Measurements from ENCODE around the gene ACO2.
"Not testable (repeated sequence)": the region's sequence is repeated elsewhere in the genome, so short reads cannot be mapped to it uniquely, and the experiment has no call there.

The ACO2 gene

DNA sequence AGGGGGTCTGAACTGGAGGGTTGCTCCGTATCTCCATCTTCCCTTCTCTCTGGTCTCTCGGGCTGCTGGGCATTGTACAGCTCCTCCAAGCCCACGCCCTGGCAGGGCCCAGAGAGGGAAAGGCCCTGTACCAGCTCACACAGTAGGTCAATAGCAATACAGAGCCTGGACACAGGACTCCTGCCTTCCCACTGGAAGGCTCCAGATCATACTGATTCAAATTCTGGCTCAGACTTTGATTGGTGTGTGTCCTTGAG is 98.5 kb downstream of the ACO2 start:
- no peak overlapping the region for H3K27ac ChIP-seq (ENCODE audit: low read depth, low read length)
- no peak overlapping the region for H3K4me2 ChIP-seq (ENCODE audit: low read length)
- H3K14ac ChIP-seq (ENCODE audit: low read length), result no peak overlapping the region
- no peak overlapping the region for H2AFZ ChIP-seq (ENCODE audit: insufficient read depth, low read length, poor library complexity)
- no peak overlapping the region for H2AK5ac ChIP-seq (ENCODE audit: low read length)
- H3K23ac ChIP-seq (ENCODE audit: low read length), result no peak overlapping the region
- no peak overlapping the region for H4K8ac ChIP-seq (ENCODE audit: low read depth, low read length)
- no peak overlapping the region for H4K12ac ChIP-seq (ENCODE audit: low read depth, low read length)
- peaks cover 11 to 17% of the 10 kb centered on the region in 2 experiments for H3K4me1 ChIP-seq (ENCODE audit: control insufficient read depth in 1 of 2, insufficient read depth in 2 of 2, low read length in 2 of 2)
- H4K91ac ChIP-seq (ENCODE audit: low read depth, low read length), result no peak overlapping the region
- WGBS (ENCODE audit: extremely low coverage, insufficient coverage, insufficient read length), result no CpG with 5 or more reads among the region's 3 CpGs
- no peak overlapping the region for H3K4ac ChIP-seq (ENCODE audit: low read depth, low read length)
- H3K79me2 ChIP-seq (ENCODE audit: control insufficient read depth, insufficient read depth, low read length, poor library complexity), result no peaks in the 10 kb centered on the region
- no peak overlapping the region for H2BK12ac ChIP-seq (ENCODE audit: low read length)
- no peaks in the 10 kb centered on the region for H3K36me3 ChIP-seq (ENCODE audit: control insufficient read depth in 1 of 2, insufficient read depth in 2 of 2, low read length in 2 of 2)
- H2BK120ac ChIP-seq (ENCODE audit: insufficient read depth, low read length, poor library complexity), result no peak overlapping the region
- H3K79me1 ChIP-seq (ENCODE audit: low read length), result peaks cover 2% of the 10 kb centered on the region
- no peaks in the 10 kb centered on the region for H3K9me3 ChIP-seq (ENCODE audit: insufficient read depth, low read depth, low read length)
- H3K18ac ChIP-seq (ENCODE audit: low read length), result no peak overlapping the region
- H3K9ac ChIP-seq (ENCODE audit: low read length), result no peak overlapping the region
- DNase-seq, result no peak
- H3K27me3 ChIP-seq (ENCODE audit: insufficient read depth, low read length), result no peaks in the 10 kb centered on the region
- no peak overlapping the region for H2BK5ac ChIP-seq (ENCODE audit: low read depth, low read length, poor library complexity)
- H3K4me3 ChIP-seq (ENCODE audit: low read depth, low read length), result no peak overlapping the region

DNA sequence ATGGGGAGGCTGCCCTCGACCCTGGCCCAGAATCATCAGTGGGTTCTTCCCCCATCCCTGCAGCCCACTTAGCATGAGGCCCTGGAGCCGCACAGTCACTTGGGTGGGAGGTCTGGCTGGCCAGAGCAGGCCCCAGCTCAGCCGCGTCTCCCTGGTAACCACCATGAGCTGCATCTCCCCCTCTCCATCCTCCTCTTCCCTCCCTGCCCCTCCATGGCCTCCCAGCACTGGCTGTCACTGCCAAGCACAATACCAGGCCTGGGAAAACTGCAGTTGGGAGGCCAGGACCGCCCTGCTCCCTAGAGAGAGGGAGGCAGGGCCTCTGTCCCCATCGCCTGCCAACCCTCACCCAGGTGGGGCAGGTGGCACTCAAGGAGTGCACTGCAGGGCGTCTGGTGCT is 99.9 kb downstream of the ACO2 start:
- Histone ChIP-seq H2BK12ac (ENCODE audit: low read length) (no peak overlapping the region), H2AK5ac (ENCODE audit: low read length) (no peak overlapping the region), H3K4me2 (ENCODE audit: low read length) (no peak overlapping the region), H2AFZ (ENCODE audit: insufficient read depth, low read length, poor library complexity) (no peak overlapping the region), H4K12ac (ENCODE audit: low read depth, low read length) (no peak overlapping the region), H3K4ac (ENCODE audit: low read depth, low read length) (no peak overlapping the region), H3K27me3 (ENCODE audit: insufficient read depth, low read length) (no peaks in the 10 kb centered on the region), H3K79me2 (ENCODE audit: control insufficient read depth, insufficient read depth, low read length, poor library complexity) (no peaks in the 10 kb centered on the region), H3K9me3 (ENCODE audit: insufficient read depth, low read depth, low read length) (no peaks in the 10 kb centered on the region), H3K79me1 (ENCODE audit: low read length) (no peaks in the 10 kb centered on the region), H3K23ac (ENCODE audit: low read length) (no peak overlapping the region), H2BK120ac (ENCODE audit: insufficient read depth, low read length, poor library complexity) (no peak overlapping the region), H2BK5ac (ENCODE audit: low read depth, low read length, poor library complexity) (no peak overlapping the region), H4K8ac (ENCODE audit: low read depth, low read length) (no peak overlapping the region), H3K4me1 (ENCODE audit: control insufficient read depth in 1 of 2, insufficient read depth in 2 of 2, low read length in 2 of 2) (peaks cover 0 to 6% of the 10 kb centered on the region in 2 experiments), H4K91ac (ENCODE audit: low read depth, low read length) (no peak overlapping the region), H3K14ac (ENCODE audit: low read length) (no peak overlapping the region), H3K36me3 (ENCODE audit: control insufficient read depth in 1 of 2, insufficient read depth in 2 of 2, low read length in 2 of 2) (no peaks in the 10 kb centered on the region), H3K27ac (ENCODE audit: low read depth, low read length) (no peak overlapping the region), H3K18ac (ENCODE audit: low read length) (no peak overlapping the region), H3K9ac (ENCODE audit: low read length) (no peak overlapping the region), H3K4me3 (ENCODE audit: low read depth, low read length) (no peak overlapping the region)
- DNase-seq, result no peak
- no CpG with 5 or more reads among the region's 7 CpGs for WGBS (ENCODE audit: extremely low coverage, insufficient coverage, insufficient read length)

DNA sequence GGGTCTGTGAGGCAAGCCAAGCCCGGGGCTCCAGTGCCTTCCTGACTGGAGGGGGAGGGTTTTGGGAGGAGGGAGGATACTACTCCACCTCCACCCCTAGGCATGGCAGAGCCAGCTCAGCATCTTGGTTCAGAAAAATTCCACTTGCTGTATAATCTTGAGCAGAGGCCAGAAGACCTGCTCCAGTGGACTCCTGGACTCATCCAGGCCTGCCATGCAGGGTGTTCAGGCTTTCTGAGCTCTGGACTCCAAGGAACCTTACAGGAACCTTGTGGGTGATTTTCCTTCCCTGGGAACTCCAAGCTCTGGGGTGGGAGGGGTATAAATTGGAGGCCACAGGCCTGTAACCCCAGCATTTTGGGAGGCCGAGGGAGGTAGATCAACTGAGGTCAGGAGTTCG is 101.3 kb downstream of the ACO2 start:
- Histone ChIP-seq H3K14ac (ENCODE audit: low read length) (no peak overlapping the region), H3K4me1 (ENCODE audit: control insufficient read depth in 1 of 2, insufficient read depth in 2 of 2, low read length in 2 of 2) (peaks cover 0 to 6% of the 10 kb centered on the region in 2 experiments), H4K91ac (ENCODE audit: low read depth, low read length) (no peak overlapping the region), H2AFZ (ENCODE audit: insufficient read depth, low read length, poor library complexity) (no peak overlapping the region), H3K9ac (ENCODE audit: low read length) (no peak overlapping the region), H4K12ac (ENCODE audit: low read depth, low read length) (no peak overlapping the region), H3K79me2 (ENCODE audit: control insufficient read depth, insufficient read depth, low read length, poor library complexity) (no peaks in the 10 kb centered on the region), H2AK5ac (ENCODE audit: low read length) (no peak overlapping the region), H3K27ac (ENCODE audit: low read depth, low read length) (no peak overlapping the region), H3K18ac (ENCODE audit: low read length) (no peak overlapping the region), H3K79me1 (ENCODE audit: low read length) (no peaks in the 10 kb centered on the region), H3K4me3 (ENCODE audit: low read depth, low read length) (no peak overlapping the region), H3K9me3 (ENCODE audit: insufficient read depth, low read depth, low read length) (no peaks in the 10 kb centered on the region), H3K4me2 (ENCODE audit: low read length) (no peak overlapping the region), H3K27me3 (ENCODE audit: insufficient read depth, low read length) (no peaks in the 10 kb centered on the region), H3K4ac (ENCODE audit: low read depth, low read length) (no peak overlapping the region), H4K8ac (ENCODE audit: low read depth, low read length) (no peak overlapping the region), H2BK12ac (ENCODE audit: low read length) (no peak overlapping the region), H3K36me3 (ENCODE audit: control insufficient read depth in 1 of 2, insufficient read depth in 2 of 2, low read length in 2 of 2) (peaks cover under 1 to 7% of the 10 kb centered on the region in 2 experiments), H3K23ac (ENCODE audit: low read length) (no peak overlapping the region), H2BK5ac (ENCODE audit: low read depth, low read length, poor library complexity) (no peak overlapping the region), H2BK120ac (ENCODE audit: insufficient read depth, low read length, poor library complexity) (no peak overlapping the region)
- DNase-seq, result no peak
- no CpG with 5 or more reads among the region's 3 CpGs for WGBS (ENCODE audit: extremely low coverage, insufficient coverage, insufficient read length)

DNA sequence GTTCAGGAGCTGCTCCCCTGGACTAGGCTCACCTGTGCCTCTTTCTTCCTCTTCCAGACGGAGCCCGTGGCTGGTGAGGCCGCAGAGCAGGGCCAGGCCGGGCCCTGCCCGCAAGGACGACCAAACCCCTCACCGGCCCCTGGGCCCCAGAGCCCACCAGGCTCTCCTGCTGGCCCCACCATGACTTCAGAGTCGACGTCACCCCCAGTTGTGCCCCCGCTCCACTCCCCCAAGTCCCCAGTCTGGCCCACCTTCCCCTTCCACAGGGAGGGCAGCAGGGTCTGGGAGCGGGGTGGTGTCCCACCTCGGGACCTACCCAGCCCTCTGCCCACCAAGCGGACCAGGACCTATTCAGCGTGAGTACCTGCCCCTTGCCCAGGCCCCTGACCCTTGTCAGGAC is 102.9 kb downstream of the ACO2 start:
- Histone ChIP-seq H3K4me3 (ENCODE audit: low read depth, low read length) (no peak overlapping the region), H2BK120ac (ENCODE audit: insufficient read depth, low read length, poor library complexity) (no peak overlapping the region), H4K91ac (ENCODE audit: low read depth, low read length) (no peak overlapping the region), H4K12ac (ENCODE audit: low read depth, low read length) (no peak overlapping the region), H2BK12ac (ENCODE audit: low read length) (no peak overlapping the region), H2BK5ac (ENCODE audit: low read depth, low read length, poor library complexity) (no peak overlapping the region), H3K27ac (ENCODE audit: low read depth, low read length) (no peak overlapping the region), H3K4ac (ENCODE audit: low read depth, low read length) (no peak overlapping the region), H3K27me3 (ENCODE audit: insufficient read depth, low read length) (no peaks in the 10 kb centered on the region), H3K4me2 (ENCODE audit: low read length) (no peak overlapping the region), H3K4me1 (ENCODE audit: control insufficient read depth in 1 of 2, insufficient read depth in 2 of 2, low read length in 2 of 2) (no peaks in the 10 kb centered on the region), H3K9me3 (ENCODE audit: insufficient read depth, low read depth, low read length) (no peaks in the 10 kb centered on the region), H4K8ac (ENCODE audit: low read depth, low read length) (no peak overlapping the region), H3K18ac (ENCODE audit: low read length) (no peak overlapping the region), H3K36me3 (ENCODE audit: control insufficient read depth in 1 of 2, insufficient read depth in 2 of 2, low read length in 2 of 2) (peaks cover 14 to 18% of the 10 kb centered on the region in 2 experiments), H3K14ac (ENCODE audit: low read length) (no peak overlapping the region), H3K79me1 (ENCODE audit: low read length) (no peaks in the 10 kb centered on the region), H3K23ac (ENCODE audit: low read length) (no peak overlapping the region), H3K79me2 (ENCODE audit: control insufficient read depth, insufficient read depth, low read length, poor library complexity) (no peaks in the 10 kb centered on the region), H2AFZ (ENCODE audit: insufficient read depth, low read length, poor library complexity) (no peak overlapping the region), H3K9ac (ENCODE audit: low read length) (no peak overlapping the region), H2AK5ac (ENCODE audit: low read length) (no peak overlapping the region)
- WGBS (ENCODE audit: extremely low coverage, insufficient coverage, insufficient read length), result no CpG with 5 or more reads among the region's 14 CpGs
- no peak for DNase-seq

DNA sequence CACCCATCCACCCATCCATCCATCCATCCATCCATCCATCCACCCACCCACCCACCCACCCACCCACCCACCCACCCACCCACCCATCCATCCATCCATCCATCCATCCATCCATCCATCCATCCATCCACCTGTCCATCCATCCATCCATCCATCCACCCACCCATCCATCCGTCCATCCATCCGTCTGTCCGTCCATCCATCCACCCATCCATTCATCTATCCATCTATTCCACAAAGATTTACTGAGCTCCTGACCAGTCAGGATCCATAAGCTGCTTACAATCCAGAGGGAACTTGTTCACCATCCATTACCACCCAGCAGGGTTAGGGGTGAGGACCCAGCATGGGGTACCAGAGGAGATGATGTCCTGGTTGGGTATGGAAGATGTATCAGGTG is 103.4 kb downstream of the ACO2 start:
- not testable (repeated sequence) for H3K27me3 ChIP-seq (ENCODE audit: insufficient read depth, low read length); DNase-seq; H4K91ac ChIP-seq (ENCODE audit: low read depth, low read length); H3K79me2 ChIP-seq (ENCODE audit: control insufficient read depth, insufficient read depth, low read length, poor library complexity); H2BK12ac ChIP-seq (ENCODE audit: low read length); H3K23ac ChIP-seq (ENCODE audit: low read length); H3K4me2 ChIP-seq (ENCODE audit: low read length); H3K4me3 ChIP-seq (ENCODE audit: low read depth, low read length); H2AK5ac ChIP-seq (ENCODE audit: low read length); H2BK5ac ChIP-seq (ENCODE audit: low read depth, low read length, poor library complexity); H3K4me1 ChIP-seq (ENCODE audit: control insufficient read depth in 1 of 2, insufficient read depth in 2 of 2, low read length in 2 of 2); H2BK120ac ChIP-seq (ENCODE audit: insufficient read depth, low read length, poor library complexity); H3K4ac ChIP-seq (ENCODE audit: low read depth, low read length); H3K9ac ChIP-seq (ENCODE audit: low read length); H3K9me3 ChIP-seq (ENCODE audit: insufficient read depth, low read depth, low read length); H3K14ac ChIP-seq (ENCODE audit: low read length); H4K12ac ChIP-seq (ENCODE audit: low read depth, low read length); H3K18ac ChIP-seq (ENCODE audit: low read length); H2AFZ ChIP-seq (ENCODE audit: insufficient read depth, low read length, poor library complexity); H3K27ac ChIP-seq (ENCODE audit: low read depth, low read length); H3K79me1 ChIP-seq (ENCODE audit: low read length); H4K8ac ChIP-seq (ENCODE audit: low read depth, low read length)
- 100% methylated on average over 1 of the region's 3 CpGs for WGBS (ENCODE audit: extremely low coverage, insufficient coverage, insufficient read length)
- peaks cover 19 to 22% of the 10 kb centered on the region in 2 experiments for H3K36me3 ChIP-seq (ENCODE audit: control insufficient read depth in 1 of 2, insufficient read depth in 2 of 2, low read length in 2 of 2)

Measured in trophoblast cell (in vitro differentiated cells and primary cell).